Measurements from ENCODE around the gene KIR3DL1. TPM values are rescaled to one million over a fixed set of nuclear protein-coding genes. Genes with fewer than 3 reads are reported as not detected.
"Not testable (repeated sequence)": the region's sequence is repeated elsewhere in the genome, so short reads cannot be mapped to it uniquely, and the experiment has no call there.

The KIR3DL1 gene
- not detected in 2 replicates for total RNA-seq (ENCODE audit: low replicate concordance)

GRCh38 chr19:54816251-54816650 is at the start of gene KIR3DL1:
KIR3DL1 (plus strand) TSS chr19:54816468.
- H3K79me2 ChIP-seq (ENCODE audit: low read depth); H3K4me1 ChIP-seq; H3K36me3 ChIP-seq; H3K9ac ChIP-seq; H3K27ac Mint-ChIP-seq; DNase-seq (ENCODE audit: low spot score); H3K4me2 ChIP-seq; H3K27me3 ChIP-seq; H3K36me3 Mint-ChIP-seq; H3F3A ChIP-seq (ENCODE audit: low read depth); H3K9me3 ChIP-seq (ENCODE audit: low read depth); H2AFZ ChIP-seq (replicated peaks); H3K4me3 ChIP-seq; H3K4me1 Mint-ChIP-seq; H4K20me1 ChIP-seq (ENCODE audit: low read depth); H3K4me3 Mint-ChIP-seq; H3K27ac ChIP-seq: not testable (repeated sequence)
- Mint-ChIP-seq H3K27me3 (ENCODE audit: insufficient read depth, low read depth) (peaks cover 12% of the 10 kb centered on the region), H3K9me3 (peaks cover 39% of the 10 kb centered on the region)

GRCh38 chr19:54769646-54770045 is 46.6 kb upstream of the KIR3DL1 start, which contains the start of gene KIR2DL1:
KIR2DL1 (plus strand) TSS chr19:54769793; CDS start chr19:54769851, 58 bp downstream.
- H3K4me3 Mint-ChIP-seq; H4K20me1 ChIP-seq (ENCODE audit: low read depth); H3K9me3 ChIP-seq (ENCODE audit: low read depth); H3K27ac ChIP-seq; H3F3A ChIP-seq (ENCODE audit: low read depth); H3K79me2 ChIP-seq (ENCODE audit: low read depth); H3K36me3 Mint-ChIP-seq; H3K36me3 ChIP-seq; H3K4me2 ChIP-seq; H2AFZ ChIP-seq (replicated peaks); H3K9ac ChIP-seq; H3K4me1 Mint-ChIP-seq; H3K27ac Mint-ChIP-seq; H3K4me3 ChIP-seq; H3K27me3 Mint-ChIP-seq (ENCODE audit: insufficient read depth, low read depth); H3K27me3 ChIP-seq; H3K4me1 ChIP-seq; DNase-seq (ENCODE audit: low spot score): not testable (repeated sequence)
- peaks cover 53% of the 10 kb centered on the region for H3K9me3 Mint-ChIP-seq

GRCh38 chr19:54770511-54770910 is 45.8 kb upstream of the KIR3DL1 start:
- not testable (repeated sequence) for H3K79me2 ChIP-seq (ENCODE audit: low read depth); H4K20me1 ChIP-seq (ENCODE audit: low read depth); H3K4me1 Mint-ChIP-seq; DNase-seq (ENCODE audit: low spot score); H3K27me3 Mint-ChIP-seq (ENCODE audit: insufficient read depth, low read depth); H3F3A ChIP-seq (ENCODE audit: low read depth); H3K4me1 ChIP-seq; H3K9ac ChIP-seq; H3K36me3 Mint-ChIP-seq; H3K27ac ChIP-seq; H3K4me2 ChIP-seq; H3K9me3 ChIP-seq (ENCODE audit: low read depth); H3K36me3 ChIP-seq; H2AFZ ChIP-seq (replicated peaks); H3K4me3 Mint-ChIP-seq; H3K4me3 ChIP-seq; H3K27ac Mint-ChIP-seq; H3K27me3 ChIP-seq
- peaks cover 47% of the 10 kb centered on the region for H3K9me3 Mint-ChIP-seq

GRCh38 chr19:54771018-54771960 is 45.0 kb upstream of the KIR3DL1 start:
- H3K4me1 ChIP-seq; H3K27ac ChIP-seq; H3K27me3 Mint-ChIP-seq (ENCODE audit: insufficient read depth, low read depth); H3K4me3 Mint-ChIP-seq; H3F3A ChIP-seq (ENCODE audit: low read depth); H3K27me3 ChIP-seq; H4K20me1 ChIP-seq (ENCODE audit: low read depth); H3K9ac ChIP-seq; DNase-seq (ENCODE audit: low spot score); H3K9me3 ChIP-seq (ENCODE audit: low read depth); H3K36me3 ChIP-seq; H2AFZ ChIP-seq (replicated peaks); H3K4me1 Mint-ChIP-seq; H3K4me2 ChIP-seq; H3K4me3 ChIP-seq; H3K79me2 ChIP-seq (ENCODE audit: low read depth); H3K27ac Mint-ChIP-seq; H3K36me3 Mint-ChIP-seq: not testable (repeated sequence)
- peaks cover 47% of the 10 kb centered on the region for H3K9me3 Mint-ChIP-seq

- H4K20me1 ChIP-seq (ENCODE audit: low read depth); H3K27ac Mint-ChIP-seq; H3K27me3 ChIP-seq; H3K79me2 ChIP-seq (ENCODE audit: low read depth); H3K4me1 Mint-ChIP-seq; DNase-seq (ENCODE audit: low spot score); H3F3A ChIP-seq (ENCODE audit: low read depth); H3K27ac ChIP-seq; H3K27me3 Mint-ChIP-seq (ENCODE audit: insufficient read depth, low read depth); H3K36me3 Mint-ChIP-seq; H3K9ac ChIP-seq; H3K4me2 ChIP-seq; H3K4me3 Mint-ChIP-seq; H3K4me1 ChIP-seq; H3K4me3 ChIP-seq; H3K36me3 ChIP-seq; H2AFZ ChIP-seq (replicated peaks): not testable (repeated sequence)
- peaks cover 10% of the 10 kb centered on the region for H3K9me3 ChIP-seq (ENCODE audit: low read depth)
- peaks cover 40% of the 10 kb centered on the region for H3K9me3 Mint-ChIP-seq
Measured at GRCh38 chr19:54772666-54773065, 43.6 kb upstream of the KIR3DL1 start.

- not testable (repeated sequence) for H3F3A ChIP-seq (ENCODE audit: low read depth); H3K27me3 Mint-ChIP-seq (ENCODE audit: insufficient read depth, low read depth); H4K20me1 ChIP-seq (ENCODE audit: low read depth); H3K27me3 ChIP-seq; H3K4me3 ChIP-seq; DNase-seq (ENCODE audit: low spot score); H3K4me3 Mint-ChIP-seq; H3K4me1 ChIP-seq; H3K36me3 ChIP-seq; H3K27ac Mint-ChIP-seq; H2AFZ ChIP-seq (replicated peaks); H3K4me2 ChIP-seq; H3K9ac ChIP-seq; H3K27ac ChIP-seq; H3K4me1 Mint-ChIP-seq; H3K36me3 Mint-ChIP-seq; H3K79me2 ChIP-seq (ENCODE audit: low read depth)
- peaks cover 17% of the 10 kb centered on the region for H3K9me3 ChIP-seq (ENCODE audit: low read depth)
- peaks cover 31% of the 10 kb centered on the region for H3K9me3 Mint-ChIP-seq
Measured at GRCh38 chr19:54775095-54775815, 41.0 kb upstream of the KIR3DL1 start.

GRCh38 chr19:54775830-54776229 is 40.4 kb upstream of the KIR3DL1 start:
- not testable (repeated sequence) for H3K4me1 Mint-ChIP-seq; H3K4me2 ChIP-seq; H3K79me2 ChIP-seq (ENCODE audit: low read depth); H3K4me1 ChIP-seq; H3K9ac ChIP-seq; H3K27me3 ChIP-seq; H3K27ac ChIP-seq; DNase-seq (ENCODE audit: low spot score); H3K27ac Mint-ChIP-seq; H4K20me1 ChIP-seq (ENCODE audit: low read depth); H3K27me3 Mint-ChIP-seq (ENCODE audit: insufficient read depth, low read depth); H3K4me3 Mint-ChIP-seq; H3K36me3 Mint-ChIP-seq; H2AFZ ChIP-seq (replicated peaks); H3K4me3 ChIP-seq; H3K36me3 ChIP-seq; H3F3A ChIP-seq (ENCODE audit: low read depth)
- H3K9me3 ChIP-seq (ENCODE audit: low read depth): peaks cover 17% of the 10 kb centered on the region
- H3K9me3 Mint-ChIP-seq: peaks cover 27% of the 10 kb centered on the region

GRCh38 chr19:54777851-54778250 is 38.4 kb upstream of the KIR3DL1 start:
- not testable (repeated sequence) for H3K79me2 ChIP-seq (ENCODE audit: low read depth); H3K27ac ChIP-seq; DNase-seq (ENCODE audit: low spot score); H3K36me3 Mint-ChIP-seq; H3F3A ChIP-seq (ENCODE audit: low read depth); H3K27me3 ChIP-seq; H3K4me2 ChIP-seq; H3K4me1 Mint-ChIP-seq; H3K27me3 Mint-ChIP-seq (ENCODE audit: insufficient read depth, low read depth); H3K27ac Mint-ChIP-seq; H4K20me1 ChIP-seq (ENCODE audit: low read depth); H3K4me3 Mint-ChIP-seq; H3K4me3 ChIP-seq; H3K36me3 ChIP-seq; H3K4me1 ChIP-seq; H3K9ac ChIP-seq; H2AFZ ChIP-seq (replicated peaks)
- peaks cover 23% of the 10 kb centered on the region for H3K9me3 Mint-ChIP-seq
- H3K9me3 ChIP-seq (ENCODE audit: low read depth): peaks cover 17% of the 10 kb centered on the region
